ENCODE measurements around the gene PRKAG2. TPM values are rescaled to one million over a fixed set of nuclear protein-coding genes. Genes with fewer than 3 reads are reported as not detected.

The PRKAG2 gene
- total and polyA plus RNA-seq, 8 donors: 7.4 to 16.7 (median 9.2) TPM

GRCh38 chr7:151723321-151723720 is 153.6 kb downstream of the PRKAG2 start:
- Histone ChIP-seq H3K27me3 (no peaks in the 10 kb centered on the region), H3K36me3 (no peaks in the 10 kb centered on the region), H3K9me3 (no peaks in the 10 kb centered on the region), H3K4me3 (no peak overlapping the region), H3K27ac (no peak overlapping the region), H3K4me1 (no peaks in the 10 kb centered on the region)
- intact Hi-C loops (cut with DNase I): no loop called here
- TF ChIP-seq CTCF (IDR thresholded peaks at IDR 0.05): no peak
- FAIRE-seq (no peak), ATAC-seq (no peak), DNase-seq (peak in 1 of 6 donors; percentile 27)
- 94 to 96% methylated on average over 12 of the region's 12 CpGs for WGBS, 2 donors

- no peaks in the 10 kb centered on the region for H3K9me3 ChIP-seq
- no peak overlapping the region for H3K27ac ChIP-seq
- H3K4me3 ChIP-seq: no peak overlapping the region
- WGBS, 2 donors: 92 to 93% methylated on average over 12 of the region's 12 CpGs
- no peak for TF ChIP-seq CTCF (IDR thresholded peaks at IDR 0.05)
- no peak for DNase-seq
- intact Hi-C loops (cut with DNase I): no loop called here
- no peaks in the 10 kb centered on the region for H3K36me3 ChIP-seq
- FAIRE-seq: no peak
- ATAC-seq: no peak
- H3K4me1 ChIP-seq: peaks cover 0 to under 1% (median 0%) of the 10 kb centered on the region in 3 donors
- no peaks in the 10 kb centered on the region for H3K27me3 ChIP-seq
These were observed 154.4 kb downstream of the PRKAG2 start for GRCh38 chr7:151722533-151722932.

- no peak for DNase-seq
- H3K4me1 ChIP-seq: peaks cover 2 to 4% (median 4%) of the 10 kb centered on the region in 3 donors
- WGBS, 2 donors: 23 to 29% methylated on average over 5 of the region's 5 CpGs
- TF ChIP-seq CTCF (IDR thresholded peaks at IDR 0.05): no peak
- intact Hi-C loops (cut with DNase I): no loop called here
- H3K36me3 ChIP-seq: no peaks in the 10 kb centered on the region
- H3K4me3 ChIP-seq: no peak overlapping the region
- no peaks in the 10 kb centered on the region for H3K9me3 ChIP-seq
- FAIRE-seq: no peak
- ATAC-seq: peak in 3 of 4 donors; percentile 19 to 55 (median 27)
- H3K27me3 ChIP-seq: no peaks in the 10 kb centered on the region
- no peak overlapping the region for H3K27ac ChIP-seq
These were observed 155.2 kb downstream of the PRKAG2 start for GRCh38 chr7:151721694-151722093.

- ATAC-seq: peak in 1 of 4 donors; percentile 2
- intact Hi-C loops (cut with DNase I): no loop called here
- Histone ChIP-seq H3K9me3 (no peaks in the 10 kb centered on the region), H3K36me3 (no peaks in the 10 kb centered on the region), H3K4me1 (peaks cover 5 to 9% (median 8%) of the 10 kb centered on the region in 3 donors), H3K4me3 (no peak overlapping the region), H3K27me3 (no peaks in the 10 kb centered on the region), H3K27ac (no peak overlapping the region)
- TF ChIP-seq CTCF (IDR thresholded peaks at IDR 0.05): no peak
- no peak for FAIRE-seq
- WGBS, 2 donors: 82 to 85% methylated on average over 11 of the region's 11 CpGs
- DNase-seq: no peak
These were observed 155.7 kb downstream of the PRKAG2 start for GRCh38 chr7:151721236-151721635.

GRCh38 chr7:151720280-151720679 is 156.6 kb downstream of the PRKAG2 start:
- H3K27ac ChIP-seq: no peak overlapping the region
- H3K36me3 ChIP-seq: no peaks in the 10 kb centered on the region
- H3K4me3 ChIP-seq: no peak overlapping the region
- peaks cover 8 to 15% (median 12%) of the 10 kb centered on the region in 3 donors for H3K4me1 ChIP-seq
- no peaks in the 10 kb centered on the region for H3K9me3 ChIP-seq
- ATAC-seq (no peak), FAIRE-seq (no peak), DNase-seq (no peak)
- intact Hi-C loops (cut with DNase I): no loop called here
- no peak for TF ChIP-seq CTCF (IDR thresholded peaks at IDR 0.05)
- H3K27me3 ChIP-seq: no peaks in the 10 kb centered on the region
- 68 to 70% methylated on average over 5 of the region's 5 CpGs for WGBS, 2 donors
